ENCODE measurements around the gene CADPS. TPM values are rescaled to one million over a fixed set of nuclear protein-coding genes. Genes with fewer than 3 reads are reported as not detected.

Gene CADPS
- total RNA-seq, 1 donor, result 3.7 TPM

GRCh38 chr3:62795978-62796657 is 79.1 kb downstream of the CADPS start:
- DNase-seq (ENCODE audit: low read depth), result no peak
- TF ChIP-seq, protein P1, sequence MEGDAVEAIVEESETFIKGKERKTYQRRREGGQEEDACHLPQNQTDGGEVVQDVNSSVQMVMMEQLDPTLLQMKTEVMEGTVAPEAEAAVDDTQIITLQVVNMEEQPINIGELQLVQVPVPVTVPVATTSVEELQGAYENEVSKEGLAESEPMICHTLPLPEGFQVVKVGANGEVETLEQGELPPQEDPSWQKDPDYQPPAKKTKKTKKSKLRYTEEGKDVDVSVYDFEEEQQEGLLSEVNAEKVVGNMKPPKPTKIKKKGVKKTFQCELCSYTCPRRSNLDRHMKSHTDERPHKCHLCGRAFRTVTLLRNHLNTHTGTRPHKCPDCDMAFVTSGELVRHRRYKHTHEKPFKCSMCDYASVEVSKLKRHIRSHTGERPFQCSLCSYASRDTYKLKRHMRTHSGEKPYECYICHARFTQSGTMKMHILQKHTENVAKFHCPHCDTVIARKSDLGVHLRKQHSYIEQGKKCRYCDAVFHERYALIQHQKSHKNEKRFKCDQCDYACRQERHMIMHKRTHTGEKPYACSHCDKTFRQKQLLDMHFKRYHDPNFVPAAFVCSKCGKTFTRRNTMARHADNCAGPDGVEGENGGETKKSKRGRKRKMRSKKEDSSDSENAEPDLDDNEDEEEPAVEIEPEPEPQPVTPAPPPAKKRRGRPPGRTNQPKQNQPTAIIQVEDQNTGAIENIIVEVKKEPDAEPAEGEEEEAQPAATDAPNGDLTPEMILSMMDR (IDR thresholded peaks at IDR 0.05; ENCODE audit: insufficient read depth, low read length), result no peak
- H3K4me3 ChIP-seq (ENCODE audit: low read depth, low read length), result no peak overlapping the region

- DNase-seq (ENCODE audit: low read depth), result peak; percentile 4
- TF ChIP-seq, protein P1 (IDR thresholded peaks at IDR 0.05; ENCODE audit: insufficient read depth, low read length), result no peak
- H3K4me3 ChIP-seq (ENCODE audit: low read depth, low read length), result no peak overlapping the region
These were observed 81.3 kb downstream of the CADPS start for GRCh38 chr3:62793946-62794345.

DNA sequence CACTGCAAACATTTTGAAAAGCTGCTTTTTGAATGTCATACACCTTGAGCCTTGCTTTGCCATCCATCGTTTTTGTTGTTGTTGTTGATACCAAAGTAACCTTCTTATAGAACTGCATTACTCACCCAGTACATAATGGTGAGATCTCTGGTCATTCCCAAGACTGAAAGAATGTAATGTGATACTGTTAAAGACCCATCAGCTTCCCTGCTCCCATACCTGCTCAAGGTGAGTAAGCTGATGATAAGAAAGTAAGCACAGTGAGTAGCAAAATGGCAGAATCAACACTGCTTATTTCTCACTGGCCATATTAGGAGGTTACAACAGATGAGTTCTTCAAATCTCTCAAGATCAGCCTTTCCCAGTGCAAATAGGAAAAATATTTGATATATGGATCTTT is 89.8 kb downstream of the CADPS start:
- TF ChIP-seq, protein P1 (IDR thresholded peaks at IDR 0.05; ENCODE audit: insufficient read depth, low read length), result no peak
- H3K4me3 ChIP-seq (ENCODE audit: low read depth, low read length), result no peak overlapping the region
- DNase-seq (ENCODE audit: low read depth), result no peak

GRCh38 chr3:62781121-62781520 is 94.1 kb downstream of the CADPS start:
- DNase-seq (ENCODE audit: low read depth), result no peak
- no peak overlapping the region for H3K4me3 ChIP-seq (ENCODE audit: low read depth, low read length)

DNA sequence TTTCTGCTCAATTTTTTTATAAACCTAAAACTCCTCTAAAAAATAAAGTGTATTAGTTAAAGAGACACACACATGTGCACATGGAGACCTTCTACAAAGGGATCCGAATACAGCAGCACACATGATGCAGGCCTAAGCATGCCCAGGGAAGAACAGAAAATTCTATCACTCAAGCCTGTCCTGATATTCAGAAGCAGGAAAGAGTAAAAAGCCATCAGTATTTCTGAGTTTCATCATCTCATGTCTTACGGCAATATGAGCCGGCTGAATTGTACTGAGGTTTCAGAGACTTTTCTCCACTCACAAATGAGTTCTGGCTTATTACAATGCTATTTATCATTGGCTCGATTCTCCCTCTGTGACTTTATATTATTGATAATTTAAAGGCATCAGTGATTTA is 97.5 kb downstream of the CADPS start:
- H3K4me3 ChIP-seq (ENCODE audit: low read depth, low read length), result no peak overlapping the region
- DNase-seq (ENCODE audit: low read depth), result no peak
- TF ChIP-seq, protein P1 (IDR thresholded peaks at IDR 0.05; ENCODE audit: insufficient read depth, low read length), result no peak

More at GRCh38 chr3:62781121-62781520, 94.1 kb downstream of the CADPS start:
- TF ChIP-seq, protein P1 (IDR thresholded peaks at IDR 0.05; ENCODE audit: insufficient read depth, low read length), result no peak

- no peak for DNase-seq (ENCODE audit: low read depth)
- TF ChIP-seq, protein P1 (IDR thresholded peaks at IDR 0.05; ENCODE audit: insufficient read depth, low read length), result no peak
- H3K4me3 ChIP-seq (ENCODE audit: low read depth, low read length), result no peak overlapping the region
These were observed 98.1 kb downstream of the CADPS start for GRCh38 chr3:62777130-62777529.

- DNase-seq (ENCODE audit: low read depth), result no peak
- H3K4me3 ChIP-seq (ENCODE audit: low read depth, low read length), result no peak overlapping the region
- TF ChIP-seq, protein P1 (IDR thresholded peaks at IDR 0.05; ENCODE audit: insufficient read depth, low read length), result no peak
These were observed 101.0 kb downstream of the CADPS start for GRCh38 chr3:62774221-62774620.

All from fibroblast of the aortic adventitia (primary cell).